AG09309 (cell line): ENCODE measurements around the gene FIBCD1.

ENCODE experiments used
- DNase-seq: peaks from one replicate; pipeline ENCODE4 v3.0.0-alpha.2; 2010; ENCODE audit warnings: low read depth
- H3K4me3 ChIP-seq: 2 replicates; pipeline ENCODE4 v1.5.1; 2011; ENCODE audit warnings: mild to moderate bottlenecking, low read depth, low read length, moderate library complexity; ENCODE audit not compliant: control insufficient read depth
- TF ChIP-seq, protein P1 (sequence below): IDR thresholded peaks from 2 replicates; pipeline ENCODE4 v1.5.1; 2011; ENCODE audit warnings: mild to moderate bottlenecking, low read depth, low read length, inconsistent platforms; ENCODE audit not compliant: insufficient read depth, control insufficient read depth; ENCODE audit errors: missing control alignments

FIBCD1 gene

DNA sequence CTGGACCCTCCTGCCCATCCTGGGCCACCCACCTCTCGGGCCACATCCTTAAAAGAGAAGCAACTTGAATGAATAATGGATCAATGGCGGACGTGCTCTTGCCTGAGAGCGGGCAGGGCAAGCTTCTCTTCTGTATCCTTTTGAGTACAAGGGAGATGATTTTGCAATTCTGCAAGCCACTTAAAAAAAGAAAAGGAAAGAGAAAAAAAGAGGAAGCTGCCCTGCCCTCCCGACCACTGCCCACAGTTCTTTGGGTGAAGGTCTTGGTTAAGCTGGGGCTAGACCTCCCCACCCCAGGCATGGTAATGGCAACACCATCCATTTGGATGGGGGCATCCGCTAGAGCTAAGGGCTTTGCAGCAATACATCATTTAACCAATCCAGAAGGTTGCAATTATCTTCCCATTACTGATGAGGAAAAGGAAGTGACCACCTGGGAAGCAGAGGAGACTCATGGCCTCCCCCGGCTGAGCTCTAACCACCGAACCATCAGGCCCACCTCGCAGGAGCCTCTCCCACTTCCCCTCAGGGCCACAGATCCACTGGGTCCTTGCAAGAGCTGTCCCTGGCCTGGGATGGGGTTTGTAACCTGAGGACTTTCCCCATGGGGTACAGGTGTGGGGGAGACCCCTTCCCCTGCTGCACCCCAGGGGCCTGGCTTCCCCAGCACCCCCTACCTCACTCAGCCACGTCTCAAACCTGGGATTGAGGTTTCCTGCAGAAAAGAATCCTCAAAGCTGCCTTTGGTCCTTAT lies 42.1 kb upstream of the FIBCD1 start:
- no peak for DNase-seq
- TF ChIP-seq, protein P1, sequence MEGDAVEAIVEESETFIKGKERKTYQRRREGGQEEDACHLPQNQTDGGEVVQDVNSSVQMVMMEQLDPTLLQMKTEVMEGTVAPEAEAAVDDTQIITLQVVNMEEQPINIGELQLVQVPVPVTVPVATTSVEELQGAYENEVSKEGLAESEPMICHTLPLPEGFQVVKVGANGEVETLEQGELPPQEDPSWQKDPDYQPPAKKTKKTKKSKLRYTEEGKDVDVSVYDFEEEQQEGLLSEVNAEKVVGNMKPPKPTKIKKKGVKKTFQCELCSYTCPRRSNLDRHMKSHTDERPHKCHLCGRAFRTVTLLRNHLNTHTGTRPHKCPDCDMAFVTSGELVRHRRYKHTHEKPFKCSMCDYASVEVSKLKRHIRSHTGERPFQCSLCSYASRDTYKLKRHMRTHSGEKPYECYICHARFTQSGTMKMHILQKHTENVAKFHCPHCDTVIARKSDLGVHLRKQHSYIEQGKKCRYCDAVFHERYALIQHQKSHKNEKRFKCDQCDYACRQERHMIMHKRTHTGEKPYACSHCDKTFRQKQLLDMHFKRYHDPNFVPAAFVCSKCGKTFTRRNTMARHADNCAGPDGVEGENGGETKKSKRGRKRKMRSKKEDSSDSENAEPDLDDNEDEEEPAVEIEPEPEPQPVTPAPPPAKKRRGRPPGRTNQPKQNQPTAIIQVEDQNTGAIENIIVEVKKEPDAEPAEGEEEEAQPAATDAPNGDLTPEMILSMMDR, result no peak
- no peak overlapping the region for H3K4me3 ChIP-seq

GRCh38 chr9:130980526-130980925 lies 41.5 kb upstream of the FIBCD1 start:
- TF ChIP-seq, protein P1, result no peak
- no peak for DNase-seq
- H3K4me3 ChIP-seq, result no peak overlapping the region

- no peak for DNase-seq
- TF ChIP-seq, protein P1, result no peak
- no peak overlapping the region for H3K4me3 ChIP-seq
These were observed 40.7 kb upstream of the FIBCD1 start for GRCh38 chr9:130979591-130980385.

GRCh38 chr9:130977811-130978221 lies 38.8 kb upstream of the FIBCD1 start:
- TF ChIP-seq, protein P1, result no peak
- no peak for DNase-seq
- H3K4me3 ChIP-seq, result no peak overlapping the region

DNA sequence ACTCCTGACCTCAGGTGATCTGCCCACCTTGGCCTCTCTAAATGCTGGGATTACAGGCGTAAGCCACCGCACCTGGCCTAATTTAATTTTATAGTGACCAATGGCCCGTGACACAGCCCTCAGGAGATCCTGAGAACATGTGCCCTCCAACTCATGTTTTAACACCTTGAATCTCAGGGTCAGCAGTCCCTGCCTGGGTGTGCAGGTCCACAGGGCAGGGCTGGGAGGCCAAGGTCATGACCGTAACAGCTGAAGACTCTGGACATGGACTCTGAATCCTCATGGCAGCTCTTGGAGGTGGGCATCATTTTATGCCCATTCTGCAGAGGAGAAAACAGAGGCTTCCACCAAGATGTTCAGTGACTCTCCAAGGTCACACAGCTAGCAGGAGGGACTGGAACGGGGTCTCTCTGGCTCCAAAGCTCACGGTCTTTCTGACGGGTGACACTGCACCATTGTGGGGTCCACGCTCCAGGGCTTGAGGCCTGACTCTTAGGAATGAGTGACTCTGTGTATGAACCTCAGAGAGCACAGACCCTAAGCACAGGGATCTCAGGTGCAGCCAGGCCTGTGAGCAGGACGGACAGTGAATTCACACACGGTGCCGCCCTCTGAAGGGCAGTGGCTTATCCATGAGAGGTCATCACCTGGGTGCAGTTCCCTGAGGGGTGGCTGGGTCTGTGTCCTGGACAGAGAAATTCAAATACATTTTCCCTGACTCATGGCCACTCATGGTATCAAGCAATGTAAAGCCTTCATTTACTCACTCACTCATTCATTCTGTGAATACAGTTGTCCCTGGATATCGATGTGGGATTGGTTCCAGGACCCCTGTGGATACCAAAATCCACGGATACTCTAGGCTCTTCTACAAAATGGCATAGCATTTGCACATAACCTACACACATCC lies 37.1 kb upstream of the FIBCD1 start:
- no peak for DNase-seq

More for the DNA sequence above, 37.1 kb upstream of the FIBCD1 start:
- TF ChIP-seq, protein P1, result no peak
- no peak overlapping the region for H3K4me3 ChIP-seq
